ENCODE measurements around the gene SLC26A11. TPM values are rescaled to one million over a fixed set of nuclear protein-coding genes. Genes with fewer than 3 reads are reported as not detected.

The SLC26A11 gene
- total RNA-seq: 4.0 and 7.3 TPM in 2 replicates

GRCh38 chr17:80220054-80220735 lies at the start of gene SLC26A11, which contains the start of gene SGSH:
Gene SLC26A11 (plus strand): TSS chr17:80220427. CDS start chr17:80221561, 1,134 bp downstream.
Gene SGSH (minus strand): TSS chr17:80220333. CDS start chr17:80220313, 20 bp downstream.

GRCh38 chr17:80260791-80261158 lies 40.5 kb downstream of the SLC26A11 start, which contains the start of gene RNF213:
Gene RNF213 (plus strand): TSS chr17:80260852. CDS start chr17:80263682, 2,830 bp downstream.

Other genes with a start within 250 kb of the SLC26A11 start
- gene TBC1D16, start 184.6 kb upstream of the SLC26A11 start, total RNA-seq: 20.0 and 24.0 TPM in 2 replicates
- 2.5 and 2.7 TPM in 2 replicates for gene CCDC40, start 183.8 kb upstream of the SLC26A11 start, total RNA-seq
- 5.9 and 33.8 TPM in 2 replicates for gene GAA, start 118.8 kb upstream of the SLC26A11 start, total RNA-seq
- gene EIF4A3, start 73.3 kb upstream of the SLC26A11 start, total RNA-seq: 99.8 and 141 TPM in 2 replicates
- under 0.01 TPM in 1 of 2 replicates, not detected in the other for gene CARD14, start 50.4 kb upstream of the SLC26A11 start, total RNA-seq
- 5.4 and 6.9 TPM in 2 replicates for gene SGSH, start 94 bp upstream of the SLC26A11 start, total RNA-seq
- 66.7 and 95.6 TPM in 2 replicates for gene RNF213, start 40.4 kb downstream of the SLC26A11 start, total RNA-seq
- gene ENDOV, start 194.7 kb downstream of the SLC26A11 start, total RNA-seq: 23.0 and 32.1 TPM in 2 replicates